ENCODE results near the gene KCNAB1. TPM values are rescaled to one million over a fixed set of nuclear protein-coding genes. Genes with fewer than 3 reads are reported as not detected.

Gene KCNAB1
- polyA plus RNA-seq, 3 donors from 2014 or later: 0.06 to 0.37 (median 0.31) TPM

- H3K4me1 Mint-ChIP-seq: peaks cover 31 to 36% of the 10 kb centered on the region in 2 donors
- peak overlapping the region; percentile 52 to 75 (median 71) for H3K4me3 Mint-ChIP-seq
- DNase-seq: peak; percentile 31 to 57 (median 39)
- H3K36me3 Mint-ChIP-seq: no peaks in the 10 kb centered on the region
- H3K27me3 Mint-ChIP-seq (ENCODE audit: low read depth in 3 of 3): peaks cover 0 to 3% (median 0%) of the 10 kb centered on the region in 3 donors
- no peaks in the 10 kb centered on the region for H3K9me3 Mint-ChIP-seq
- peak overlapping the region; percentile 78 to 91 (median 86) for H3K27ac Mint-ChIP-seq
Measured at GRCh38 chr3:156483426-156483825, 363.0 kb downstream of the KCNAB1 start.

- peak overlapping the region; percentile 78 to 91 (median 86) for H3K27ac Mint-ChIP-seq
Measured at GRCh38 chr3:156483961-156484787, 363.8 kb downstream of the KCNAB1 start.

GRCh38 chr3:156488767-156489166, 368.4 kb downstream of the KCNAB1 start:
- H3K4me3 Mint-ChIP-seq: no peak overlapping the region
- H3K36me3 Mint-ChIP-seq: no peaks in the 10 kb centered on the region
- peaks cover 16 to 17% of the 10 kb centered on the region in 2 donors for H3K4me1 Mint-ChIP-seq
- DNase-seq: no peak
- no peak overlapping the region for H3K27ac Mint-ChIP-seq
- peaks cover 1 to 4% (median 3%) of the 10 kb centered on the region in 3 donors for H3K27me3 Mint-ChIP-seq (ENCODE audit: low read depth in 3 of 3)
- H3K9me3 Mint-ChIP-seq: no peaks in the 10 kb centered on the region

More at GRCh38 chr3:156483961-156484787, 363.8 kb downstream of the KCNAB1 start:
- H3K9me3 Mint-ChIP-seq: no peaks in the 10 kb centered on the region
- H3K4me3 Mint-ChIP-seq: peak overlapping the region; percentile 52 to 75 (median 71)
- peaks cover 0 to 3% (median 0%) of the 10 kb centered on the region in 3 donors for H3K27me3 Mint-ChIP-seq (ENCODE audit: low read depth in 3 of 3)
- peak; percentile 48 to 58 (median 50) for DNase-seq
- H3K4me1 Mint-ChIP-seq: peaks cover 31 to 36% of the 10 kb centered on the region in 2 donors
- no peaks in the 10 kb centered on the region for H3K36me3 Mint-ChIP-seq

- Mint-ChIP-seq H3K36me3 (no peaks in the 10 kb centered on the region), H3K4me1 (peaks cover 9 to 10% of the 10 kb centered on the region in 2 donors)
Measured at GRCh38 chr3:156489462-156489911, 369.1 kb downstream of the KCNAB1 start.

GRCh38 chr3:156491192-156491591, 370.8 kb downstream of the KCNAB1 start:
- Mint-ChIP-seq H3K9me3 (no peaks in the 10 kb centered on the region), H3K27me3 (ENCODE audit: low read depth in 3 of 3) (peaks cover 0 to 5% (median 4%) of the 10 kb centered on the region in 3 donors), H3K4me3 (no peak overlapping the region), H3K4me1 (no peaks in the 10 kb centered on the region), H3K27ac (no peak overlapping the region), H3K36me3 (no peaks in the 10 kb centered on the region)
- DNase-seq: no peak

More at GRCh38 chr3:156489462-156489911, 369.1 kb downstream of the KCNAB1 start:
- Mint-ChIP-seq H3K27me3 (ENCODE audit: low read depth in 3 of 3) (peaks cover 0 to 5% (median 4%) of the 10 kb centered on the region in 3 donors), H3K27ac (no peak overlapping the region), H3K9me3 (no peaks in the 10 kb centered on the region), H3K4me3 (no peak overlapping the region)
- no peak for DNase-seq

- no peaks in the 10 kb centered on the region for H3K9me3 Mint-ChIP-seq
- peaks cover 0 to 5% (median 4%) of the 10 kb centered on the region in 3 donors for H3K27me3 Mint-ChIP-seq (ENCODE audit: low read depth in 3 of 3)
- no peak for DNase-seq
- no peak overlapping the region for H3K4me3 Mint-ChIP-seq
- H3K27ac Mint-ChIP-seq: no peak overlapping the region
- H3K36me3 Mint-ChIP-seq: no peaks in the 10 kb centered on the region
- no peaks in the 10 kb centered on the region for H3K4me1 Mint-ChIP-seq
Measured at GRCh38 chr3:156492801-156493261, 372.5 kb downstream of the KCNAB1 start.

GRCh38 chr3:156493887-156494286, 373.5 kb downstream of the KCNAB1 start:
- Mint-ChIP-seq H3K9me3 (no peaks in the 10 kb centered on the region), H3K4me3 (no peak overlapping the region), H3K27ac (no peak overlapping the region), H3K4me1 (no peaks in the 10 kb centered on the region), H3K27me3 (ENCODE audit: low read depth in 3 of 3) (peaks cover 0 to 5% (median 4%) of the 10 kb centered on the region in 3 donors), H3K36me3 (no peaks in the 10 kb centered on the region)
- no peak for DNase-seq

GRCh38 chr3:156495816-156496215, 375.4 kb downstream of the KCNAB1 start:
- no peaks in the 10 kb centered on the region for H3K4me1 Mint-ChIP-seq
- DNase-seq: no peak
- H3K9me3 Mint-ChIP-seq: no peaks in the 10 kb centered on the region
- H3K4me3 Mint-ChIP-seq: no peak overlapping the region
- no peaks in the 10 kb centered on the region for H3K36me3 Mint-ChIP-seq
- H3K27me3 Mint-ChIP-seq (ENCODE audit: low read depth in 3 of 3): peaks cover 0 to 5% (median 5%) of the 10 kb centered on the region in 3 donors
- no peak overlapping the region for H3K27ac Mint-ChIP-seq

- Mint-ChIP-seq H3K27ac (no peak overlapping the region), H3K9me3 (no peaks in the 10 kb centered on the region), H3K27me3 (ENCODE audit: low read depth in 3 of 3) (peaks cover 0 to 8% (median 5%) of the 10 kb centered on the region in 3 donors), H3K36me3 (no peaks in the 10 kb centered on the region), H3K4me1 (no peaks in the 10 kb centered on the region), H3K4me3 (no peak overlapping the region)
- no peak for DNase-seq
Measured at GRCh38 chr3:156497326-156497725, 376.9 kb downstream of the KCNAB1 start.

GRCh38 chr3:156498307-156498706, 377.9 kb downstream of the KCNAB1 start:
- Mint-ChIP-seq H3K27ac (no peak overlapping the region), H3K4me3 (no peak overlapping the region), H3K27me3 (ENCODE audit: low read depth in 3 of 3) (peaks cover 0 to 3% (median 3%) of the 10 kb centered on the region in 3 donors), H3K4me1 (no peaks in the 10 kb centered on the region), H3K9me3 (no peaks in the 10 kb centered on the region), H3K36me3 (no peaks in the 10 kb centered on the region)
- DNase-seq: no peak

- DNase-seq: no peak
Measured at GRCh38 chr3:156507285-156507684, 386.9 kb downstream of the KCNAB1 start.

GRCh38 chr3:156509189-156510174, 389.1 kb downstream of the KCNAB1 start:
- DNase-seq: peak; percentile 42 to 61 (median 44)
- H3K4me1 Mint-ChIP-seq: no peaks in the 10 kb centered on the region

More at GRCh38 chr3:156507285-156507684, 386.9 kb downstream of the KCNAB1 start:
- Mint-ChIP-seq H3K9me3 (peaks cover 0 to 11% (median 0%) of the 10 kb centered on the region in 6 donors), H3K4me3 (no peak overlapping the region), H3K4me1 (no peaks in the 10 kb centered on the region), H3K27me3 (ENCODE audit: low read depth in 3 of 3) (peaks cover 3 to 4% (median 3%) of the 10 kb centered on the region in 3 donors), H3K36me3 (peaks cover 0 to 5% (median 0%) of the 10 kb centered on the region in 3 donors), H3K27ac (no peak overlapping the region)

GRCh38 chr3:156511987-156512677, 391.8 kb downstream of the KCNAB1 start:
- Mint-ChIP-seq H3K27me3 (ENCODE audit: low read depth in 3 of 3) (peaks cover 0 to 2% (median 2%) of the 10 kb centered on the region in 3 donors), H3K9me3 (no peaks in the 10 kb centered on the region), H3K27ac (no peak overlapping the region), H3K4me3 (no peak overlapping the region), H3K4me1 (no peaks in the 10 kb centered on the region), H3K36me3 (no peaks in the 10 kb centered on the region)
- no peak for DNase-seq

More at GRCh38 chr3:156509189-156510174, 389.1 kb downstream of the KCNAB1 start:
- H3K27ac Mint-ChIP-seq: no peak overlapping the region
- H3K4me3 Mint-ChIP-seq: no peak overlapping the region
- H3K9me3 Mint-ChIP-seq: peaks cover 0 to 7% (median 0%) of the 10 kb centered on the region in 6 donors
- peaks cover 2 to 4% (median 3%) of the 10 kb centered on the region in 3 donors for H3K27me3 Mint-ChIP-seq (ENCODE audit: low read depth in 3 of 3)
- no peaks in the 10 kb centered on the region for H3K36me3 Mint-ChIP-seq

All from immature natural killer cell (primary cell).